Right renal pelvis (tissue), 4 donors: ENCODE data around the gene ZNF71. TPM values are rescaled to one million over a fixed set of nuclear protein-coding genes. Genes with fewer than 3 reads are reported as not detected.

ENCODE experiments used
- DNase-seq, 4 donors: peaks; one replicate each; pipeline ENCODE4 v3.0.0-alpha.2; 2013; ENCODE audit warnings: low read depth in 4 of 4, low spot score in 3 of 4, missing footprints in 1 of 4
- polyA plus RNA-seq, 4 donors: library from polyadenylated mRNA; unstranded; fragments of 120-200 nt; gene quantifications; one replicate each; pipeline ENCODE4 v1.2.1, GENCODE V29; 2013; ENCODE audit not compliant: insufficient read length in 4 of 4

The ZNF71 gene
- polyA plus RNA-seq: 1 to 10 TPM; 8.4 to 9.3 (median 8.9) TPM

GRCh38 chr19:56594783-56595547 lies at the start of gene ZNF71:
Gene ZNF71, plus strand, starts transcription at chr19:56595302. Its CDS starts 6,257 bp downstream, at chr19:56601559.
- peak; percentile 81 to 84 (median 82) for DNase-seq

- no peak for DNase-seq
These were observed 47.6 kb upstream of the ZNF71 start for GRCh38 chr19:56547535-56547934.

GRCh38 chr19:56554272-56554869 lies 40.7 kb upstream of the ZNF71 start:
- DNase-seq: no peak

- no peak for DNase-seq
These were observed 32.3 kb upstream of the ZNF71 start for GRCh38 chr19:56562766-56563165.

GRCh38 chr19:56566904-56567273 lies 28.2 kb upstream of the ZNF71 start:
- peak in 2 of 4 donors; percentile 5 to 9 for DNase-seq

GRCh38 chr19:56567274-56568120 lies 27.6 kb upstream of the ZNF71 start, which contains the start of gene ZNF470:
Gene ZNF470, plus strand, starts transcription at chr19:56567468. Its CDS starts 2,844 bp downstream, at chr19:56570312.
- peak; percentile 83 to 92 (median 87) for DNase-seq

- no peak for DNase-seq
These were observed 22.5 kb upstream of the ZNF71 start for GRCh38 chr19:56572589-56572988.

GRCh38 chr19:56573914-56574313 lies 21.2 kb upstream of the ZNF71 start:
- DNase-seq: no peak

GRCh38 chr19:56577719-56578602 lies 17.1 kb upstream of the ZNF71 start:
- DNase-seq: no peak

GRCh38 chr19:56594446-56594782 lies 688 bp upstream of the ZNF71 start:
- DNase-seq: no peak

- DNase-seq: no peak
These were observed 422 bp downstream of the ZNF71 start for GRCh38 chr19:56595548-56595899.

GRCh38 chr19:56596676-56597075 lies 1.6 kb downstream of the ZNF71 start:
- DNase-seq: no peak

- no peak for DNase-seq
These were observed 2.6 kb downstream of the ZNF71 start for GRCh38 chr19:56597696-56598095.

- no peak for DNase-seq
These were observed 6.3 kb downstream of the ZNF71 start for GRCh38 chr19:56601375-56601774.

- DNase-seq: no peak
These were observed 8.7 kb downstream of the ZNF71 start for GRCh38 chr19:56603829-56604228.

GRCh38 chr19:56608274-56608964 lies 13.3 kb downstream of the ZNF71 start:
- no peak for DNase-seq

GRCh38 chr19:56611288-56611687 lies 16.2 kb downstream of the ZNF71 start:
- DNase-seq: no peak

- no peak for DNase-seq
These were observed 17.6 kb downstream of the ZNF71 start for GRCh38 chr19:56612737-56613136.

- DNase-seq: no peak
These were observed 18.5 kb downstream of the ZNF71 start for GRCh38 chr19:56613639-56614038.

GRCh38 chr19:56617531-56617930 lies 22.4 kb downstream of the ZNF71 start:
- DNase-seq: no peak
